ENCODE data around the gene KIF21B. TPM values are rescaled to one million over a fixed set of nuclear protein-coding genes. Genes with fewer than 3 reads are reported as not detected.

Gene KIF21B
- total and polyA plus RNA-seq, 2 of the 4 experiments (the other 2 are of a cell fraction), result 0.36 to 0.55 TPM

GRCh38 chr1:200938955-200939354 lies 84.6 kb downstream of the KIF21B start:
- no peak overlapping the region for H4K91ac ChIP-seq (ENCODE audit: insufficient read depth, low read depth, low read length)
- no peak overlapping the region for H3K56ac ChIP-seq (ENCODE audit: extremely low read depth, insufficient read depth, low read length)
- no peak overlapping the region for H2BK120ac ChIP-seq (ENCODE audit: low read depth, low read length)
- CTCF ChIA-PET, result interaction anchor here (0.6 kb wide), 2 partner anchors 517 to 1325 kb away, joined by 3 to 4 read pairs; no protein-coding TSS in a partner anchor
- no TSS peak for BruUV-seq (replicated peaks)
- in situ Hi-C loops (cut with MboI; ENCODE audit: low sequenced_read_pairs) (no loop called here), dilution Hi-C loops (cut with HindIII; ENCODE audit: low sequenced_read_pairs, unreplicated experiment) (no loop called here), intact Hi-C loops (cut with micrococcal nuclease) (no loop called here)
- H4K5ac ChIP-seq (ENCODE audit: low read depth, low read length), result no peak overlapping the region
- no peak overlapping the region for H3K4ac ChIP-seq (ENCODE audit: low read depth, low read length)
- no peaks in the 10 kb centered on the region for H3K36me3 ChIP-seq (ENCODE audit: control insufficient read depth, insufficient read depth, low read length)
- H3K27me3 ChIP-seq (ENCODE audit: control insufficient read depth, insufficient read depth, low read length), result peaks cover 8% of the 10 kb centered on the region
- no peak overlapping the region for H2AK5ac ChIP-seq (ENCODE audit: low read depth, low read length)
- H2BK5ac ChIP-seq (ENCODE audit: low read depth, low read length, poor library complexity, severe bottlenecking), result no peak overlapping the region
- no peak overlapping the region for H2BK20ac ChIP-seq (ENCODE audit: low read depth, low read length)
- no CpG with 5 or more reads among the region's 4 CpGs for WGBS, 2 experiments (ENCODE audit: extremely low coverage in 2 of 2, insufficient read length in 1 of 2)
- H3K4me1 ChIP-seq (ENCODE audit: control insufficient read depth, insufficient read depth, low read length), result no peaks in the 10 kb centered on the region
- H3K4me2 ChIP-seq (ENCODE audit: low read depth, low read length), result no peak overlapping the region
- H4K8ac ChIP-seq (ENCODE audit: low read depth in 2 of 2, low read length in 2 of 2), result no peak overlapping the region
- POLR2A ChIA-PET (ENCODE audit: unreplicated experiment), result interaction anchor here (0.6 kb wide), 1 partner anchor 82 kb away, joined by 7 read pairs; no protein-coding TSS in a partner anchor
- H3K4me3 ChIP-seq (ENCODE audit: insufficient read depth, low read depth, low read length), result no peak overlapping the region
- H2AK9ac ChIP-seq (replicated peaks; ENCODE audit: low read depth, low read length, poor library complexity), result no peak overlapping the region
- H3K9me1 ChIP-seq (ENCODE audit: insufficient read depth, low read length), result no peaks in the 10 kb centered on the region
- no peak overlapping the region for H3K14ac ChIP-seq (replicated peaks; ENCODE audit: low read depth, low read length)
- no peak overlapping the region for H2AFZ ChIP-seq (replicated peaks; ENCODE audit: low read length, poor library complexity)
- peaks cover 2% of the 10 kb centered on the region; the same call in 1 of the 2 replicates for H3K9me3 ChIP-seq (ENCODE audit: control insufficient read depth, insufficient read depth, low read length)
- H3K27ac ChIP-seq (ENCODE audit: insufficient read depth, low read length), result no peak overlapping the region
- H2BK15ac ChIP-seq (ENCODE audit: low read depth, low read length), result no peak overlapping the region
- no peaks in the 10 kb centered on the region for H3K79me1 ChIP-seq (ENCODE audit: low read depth in 1 of 2, low read length in 2 of 2)
- H4K20me1 ChIP-seq (ENCODE audit: insufficient read depth, low read length), result no peaks in the 10 kb centered on the region
- DNase-seq (no peak), ATAC-seq (ENCODE audit: low read depth) (no peak)
- H3K18ac ChIP-seq (ENCODE audit: low read depth, low read length), result no peak overlapping the region
- TF ChIP-seq MAFK (IDR thresholded peaks at IDR 0.05; ENCODE audit: low read depth, low read length) (no peak), SMC3 (IDR thresholded peaks at IDR 0.05; ENCODE audit: low read depth, low read length) (no peak), USF2 (IDR thresholded peaks at IDR 0.05; ENCODE audit: low read depth, low read length) (no peak), MXI1 (IDR thresholded peaks at IDR 0.05; ENCODE audit: borderline replicate concordance, low read depth, low read length) (no peak), BHLHE40 (IDR thresholded peaks at IDR 0.05; ENCODE audit: low read depth, low read length) (no peak), CEBPB (IDR thresholded peaks at IDR 0.05; ENCODE audit: low read depth, low read length) (no peak), RCOR1 (IDR thresholded peaks at IDR 0.05; ENCODE audit: insufficient replicate concordance, low read length) (no peak), ELK1 (IDR thresholded peaks at IDR 0.05; ENCODE audit: borderline replicate concordance, low read depth, low read length) (no peak), CTCF (conservative IDR thresholded peaks at IDR 0.05; ENCODE audit: low read depth, low read length) (no peak), NFE2L2 (IDR thresholded peaks at IDR 0.05; ENCODE audit: low read depth, low read length) (no peak), RAD21 (IDR thresholded peaks at IDR 0.05; ENCODE audit: low read length) (no peak), POLR2A (IDR thresholded peaks at IDR 0.05; ENCODE audit: low read depth, low read length) (no peak), MAZ (IDR thresholded peaks at IDR 0.05; ENCODE audit: borderline replicate concordance, low read depth, low read length) (no peak), CHD1 (IDR thresholded peaks at IDR 0.05; ENCODE audit: low read depth, low read length) (no peak), FOS (IDR thresholded peaks at IDR 0.05; ENCODE audit: low read depth, low read length) (no peak), RFX5 (IDR thresholded peaks at IDR 0.05; ENCODE audit: low read depth, low read length) (no peak)
- H3K9ac ChIP-seq (ENCODE audit: low read depth, low read length), result no peak overlapping the region
- H3K23ac ChIP-seq (ENCODE audit: low read depth, low read length), result no peak overlapping the region

Data from IMR-90 (cell line).